HL-60 (cell line): ENCODE measurements around the gene GFI1B.

ENCODE experiments used
- POLR2AphosphoS5 ChIP-seq: IDR thresholded peaks from 2 replicates; pipeline ENCODE4 v1.6.1; 2012; ENCODE audit warnings: low read depth
- TF ChIP-seq, protein P1 (sequence below): IDR thresholded peaks from one replicate; pipeline ENCODE4 v1.5.1; 2011; ENCODE audit warnings: low read length, control low read depth, inconsistent platforms; ENCODE audit not compliant: insufficient read depth

DNA sequence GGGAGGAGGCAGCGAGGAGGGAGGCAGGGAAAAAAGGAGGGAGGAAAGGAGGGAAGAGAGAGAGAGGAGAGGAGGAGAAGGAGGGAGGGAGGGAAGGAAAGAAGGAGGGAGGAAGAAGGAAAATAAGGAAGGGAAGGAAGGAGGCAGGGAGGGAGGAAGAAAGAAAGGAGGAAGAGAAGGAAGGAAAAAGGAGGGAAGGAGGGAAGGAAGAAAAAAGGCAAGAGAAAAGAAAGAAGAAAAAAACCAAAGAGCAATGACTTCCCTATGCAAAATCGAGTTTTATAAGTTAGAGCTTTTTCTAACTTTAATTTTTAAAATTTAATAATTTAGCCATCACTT, 413 bp upstream of the GFI1B start:
- no peak for TF ChIP-seq POLR2AphosphoS5
- TF ChIP-seq, protein P1, sequence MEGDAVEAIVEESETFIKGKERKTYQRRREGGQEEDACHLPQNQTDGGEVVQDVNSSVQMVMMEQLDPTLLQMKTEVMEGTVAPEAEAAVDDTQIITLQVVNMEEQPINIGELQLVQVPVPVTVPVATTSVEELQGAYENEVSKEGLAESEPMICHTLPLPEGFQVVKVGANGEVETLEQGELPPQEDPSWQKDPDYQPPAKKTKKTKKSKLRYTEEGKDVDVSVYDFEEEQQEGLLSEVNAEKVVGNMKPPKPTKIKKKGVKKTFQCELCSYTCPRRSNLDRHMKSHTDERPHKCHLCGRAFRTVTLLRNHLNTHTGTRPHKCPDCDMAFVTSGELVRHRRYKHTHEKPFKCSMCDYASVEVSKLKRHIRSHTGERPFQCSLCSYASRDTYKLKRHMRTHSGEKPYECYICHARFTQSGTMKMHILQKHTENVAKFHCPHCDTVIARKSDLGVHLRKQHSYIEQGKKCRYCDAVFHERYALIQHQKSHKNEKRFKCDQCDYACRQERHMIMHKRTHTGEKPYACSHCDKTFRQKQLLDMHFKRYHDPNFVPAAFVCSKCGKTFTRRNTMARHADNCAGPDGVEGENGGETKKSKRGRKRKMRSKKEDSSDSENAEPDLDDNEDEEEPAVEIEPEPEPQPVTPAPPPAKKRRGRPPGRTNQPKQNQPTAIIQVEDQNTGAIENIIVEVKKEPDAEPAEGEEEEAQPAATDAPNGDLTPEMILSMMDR, result no peak
